Fibroblast of pulmonary artery (primary cell): ENCODE measurements around the gene MUC3A.
"Not testable (repeated sequence)": the region's sequence is repeated elsewhere in the genome, so short reads cannot be mapped to it uniquely, and the experiment has no call there.

ENCODE experiments used
- DNase-seq: peaks from one replicate; pipeline ENCODE4 v3.0.0-alpha.2; 2010; ENCODE audit warnings: low read depth
- H3K4me3 ChIP-seq: replicated peaks from 2 replicates; pipeline ENCODE4 v1.5.1; 2011; ENCODE audit warnings: low read depth, mild to moderate bottlenecking, control low read depth, low read length, moderate library complexity
- TF ChIP-seq, protein P1 (sequence below): IDR thresholded peaks from 2 replicates; pipeline ENCODE4 v1.5.1; 2011; ENCODE audit warnings: mild to moderate bottlenecking, control low read depth, low read length, inconsistent platforms; ENCODE audit errors: missing control alignments

Gene MUC3A

DNA sequence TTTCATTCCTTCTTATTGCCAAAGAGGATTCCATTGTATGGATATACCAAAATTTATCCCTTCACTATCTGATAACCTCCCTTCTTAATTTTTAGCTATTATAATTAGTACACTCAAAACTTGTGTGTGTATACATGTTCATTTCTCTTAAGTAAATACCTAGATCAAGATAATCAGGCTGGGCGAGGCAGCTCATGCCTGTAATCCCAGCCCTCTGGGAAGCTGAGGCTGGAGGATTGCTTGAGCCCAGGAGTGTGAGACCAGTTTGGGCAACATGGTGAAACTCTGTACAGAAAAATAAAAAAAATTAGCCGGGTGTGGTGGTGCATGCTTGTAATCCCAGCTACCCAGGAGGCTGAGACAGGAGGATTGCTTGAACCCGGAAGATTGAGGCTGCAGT, 37.9 kb upstream of the MUC3A start:
- TF ChIP-seq, protein P1, sequence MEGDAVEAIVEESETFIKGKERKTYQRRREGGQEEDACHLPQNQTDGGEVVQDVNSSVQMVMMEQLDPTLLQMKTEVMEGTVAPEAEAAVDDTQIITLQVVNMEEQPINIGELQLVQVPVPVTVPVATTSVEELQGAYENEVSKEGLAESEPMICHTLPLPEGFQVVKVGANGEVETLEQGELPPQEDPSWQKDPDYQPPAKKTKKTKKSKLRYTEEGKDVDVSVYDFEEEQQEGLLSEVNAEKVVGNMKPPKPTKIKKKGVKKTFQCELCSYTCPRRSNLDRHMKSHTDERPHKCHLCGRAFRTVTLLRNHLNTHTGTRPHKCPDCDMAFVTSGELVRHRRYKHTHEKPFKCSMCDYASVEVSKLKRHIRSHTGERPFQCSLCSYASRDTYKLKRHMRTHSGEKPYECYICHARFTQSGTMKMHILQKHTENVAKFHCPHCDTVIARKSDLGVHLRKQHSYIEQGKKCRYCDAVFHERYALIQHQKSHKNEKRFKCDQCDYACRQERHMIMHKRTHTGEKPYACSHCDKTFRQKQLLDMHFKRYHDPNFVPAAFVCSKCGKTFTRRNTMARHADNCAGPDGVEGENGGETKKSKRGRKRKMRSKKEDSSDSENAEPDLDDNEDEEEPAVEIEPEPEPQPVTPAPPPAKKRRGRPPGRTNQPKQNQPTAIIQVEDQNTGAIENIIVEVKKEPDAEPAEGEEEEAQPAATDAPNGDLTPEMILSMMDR = no peak
- H3K4me3 ChIP-seq = no peak overlapping the region
- no peak for DNase-seq

DNA sequence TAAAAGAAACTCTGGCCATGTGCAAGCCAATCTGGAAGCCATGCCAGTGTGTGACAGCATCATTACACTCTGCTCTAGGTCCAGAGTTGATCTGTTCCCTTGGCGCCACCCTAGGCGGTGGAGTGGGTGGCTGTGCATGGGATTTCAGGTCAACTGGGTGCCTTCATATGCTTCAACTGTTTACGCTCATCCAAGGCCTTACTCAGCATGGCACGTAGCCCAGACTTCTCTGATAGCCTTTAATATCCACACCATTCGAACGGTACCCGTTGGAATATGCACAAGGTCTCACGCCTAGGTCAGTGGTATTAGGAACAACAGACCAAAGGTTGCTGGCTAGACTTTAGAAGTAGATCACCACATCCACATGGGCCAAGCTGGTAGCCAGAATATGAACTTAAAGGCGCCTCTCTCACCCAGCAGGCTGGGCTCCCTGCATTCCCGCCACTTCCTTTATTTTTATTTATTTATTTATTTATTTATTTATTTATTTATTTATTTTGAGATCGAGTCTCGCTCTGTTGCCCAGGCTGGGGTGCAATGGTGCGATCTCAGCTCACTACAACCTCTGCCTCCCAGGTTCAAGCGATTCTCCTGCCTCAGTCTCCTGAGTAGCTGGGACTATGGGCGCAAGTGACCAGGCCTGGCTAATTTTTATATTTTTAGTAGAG, 35.0 kb upstream of the MUC3A start:
- no peak overlapping the region for H3K4me3 ChIP-seq
- no peak for DNase-seq
- TF ChIP-seq, protein P1 = no peak

DNA sequence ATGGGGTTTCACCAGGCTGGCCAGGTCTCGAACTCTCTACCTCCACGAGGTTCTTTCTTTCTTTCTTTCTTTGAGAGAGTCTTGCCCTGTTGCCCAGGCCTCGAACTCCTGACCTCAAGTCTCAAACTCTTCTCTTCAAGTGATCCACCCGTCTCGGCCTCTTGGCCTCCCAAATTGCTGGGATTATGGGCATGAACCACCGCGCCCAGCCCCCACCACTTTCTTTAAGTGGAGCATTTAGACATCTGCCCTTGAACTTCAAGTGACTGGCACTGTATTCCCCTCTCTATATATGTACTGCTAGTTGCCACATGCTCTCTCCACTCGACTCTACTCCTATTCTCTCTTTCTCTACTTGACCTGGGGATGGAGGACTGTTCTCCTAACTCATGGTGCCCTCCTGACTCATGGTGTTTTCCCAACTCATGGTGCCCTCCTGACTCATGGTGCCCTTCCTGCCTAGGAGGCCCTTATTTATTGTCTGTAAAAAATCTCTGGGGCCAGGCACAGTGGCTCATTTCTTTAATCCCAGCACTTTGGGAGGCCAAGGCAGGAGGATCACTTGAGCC, 34.4 kb upstream of the MUC3A start:
- H3K4me3 ChIP-seq = no peak overlapping the region
- no peak for DNase-seq
- TF ChIP-seq, protein P1 = no peak

GRCh38 chr7:100919335-100919734, 30.0 kb upstream of the MUC3A start:
- DNase-seq = not testable (repeated sequence)

GRCh38 chr7:100919779-100920437, 29.4 kb upstream of the MUC3A start:
- not testable (repeated sequence) for H3K4me3 ChIP-seq, DNase-seq

More at GRCh38 chr7:100919335-100919734, 30.0 kb upstream of the MUC3A start:
- H3K4me3 ChIP-seq = not testable (repeated sequence)

DNA sequence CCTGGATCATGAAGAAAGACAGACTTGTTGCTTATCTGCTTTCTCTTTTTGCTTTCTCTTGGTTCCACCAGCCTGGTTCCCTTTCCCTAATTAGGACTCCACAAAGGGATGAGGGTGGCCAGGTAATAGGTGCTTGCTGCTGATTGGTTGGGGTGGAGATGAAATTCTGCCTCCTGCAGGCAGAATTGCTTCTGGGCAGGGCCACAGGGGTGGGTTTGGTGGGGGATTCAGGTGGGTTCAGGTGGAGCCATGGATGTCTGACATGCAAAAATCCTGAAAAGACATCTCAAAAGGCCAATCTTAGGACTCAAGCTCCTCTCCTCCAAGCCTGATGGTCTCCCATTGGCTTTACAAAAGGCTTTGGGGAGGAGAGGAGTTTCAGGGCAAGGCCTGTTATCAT, 28.3 kb upstream of the MUC3A start:
- H3K4me3 ChIP-seq = no peak overlapping the region
- TF ChIP-seq, protein P1 = no peak
- no peak for DNase-seq

DNA sequence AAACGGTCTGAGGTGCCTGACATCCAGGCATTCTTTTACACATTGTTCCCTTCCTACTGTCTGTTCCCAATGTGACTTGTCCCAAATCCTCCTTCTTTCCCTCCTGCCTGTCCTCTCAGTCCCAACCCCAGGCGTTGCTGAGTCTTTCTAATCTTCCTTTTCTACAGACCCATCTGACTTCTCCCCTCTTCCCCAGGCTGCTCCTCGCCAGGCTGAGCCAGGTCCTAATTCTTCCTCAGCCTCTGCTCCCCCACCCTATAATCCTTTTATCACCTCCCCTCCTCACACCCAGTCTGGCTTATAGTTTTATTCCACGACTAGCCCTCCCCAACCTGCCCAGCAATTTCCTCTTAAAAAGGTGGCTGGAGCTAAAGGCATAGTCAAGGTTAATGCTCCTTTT, 25.7 kb upstream of the MUC3A start:
- DNase-seq, H3K4me3 ChIP-seq: not testable (repeated sequence)

GRCh38 chr7:100929808-100930174, 19.5 kb upstream of the MUC3A start:
- DNase-seq = no peak
- TF ChIP-seq, protein P1 = no peak
- no peak overlapping the region for H3K4me3 ChIP-seq
